ENCODE results near the gene GFOD2.
A peak's percentile ranks its signal among the peaks of the same experiment; 100 is the strongest.

Gene GFOD2

DNA sequence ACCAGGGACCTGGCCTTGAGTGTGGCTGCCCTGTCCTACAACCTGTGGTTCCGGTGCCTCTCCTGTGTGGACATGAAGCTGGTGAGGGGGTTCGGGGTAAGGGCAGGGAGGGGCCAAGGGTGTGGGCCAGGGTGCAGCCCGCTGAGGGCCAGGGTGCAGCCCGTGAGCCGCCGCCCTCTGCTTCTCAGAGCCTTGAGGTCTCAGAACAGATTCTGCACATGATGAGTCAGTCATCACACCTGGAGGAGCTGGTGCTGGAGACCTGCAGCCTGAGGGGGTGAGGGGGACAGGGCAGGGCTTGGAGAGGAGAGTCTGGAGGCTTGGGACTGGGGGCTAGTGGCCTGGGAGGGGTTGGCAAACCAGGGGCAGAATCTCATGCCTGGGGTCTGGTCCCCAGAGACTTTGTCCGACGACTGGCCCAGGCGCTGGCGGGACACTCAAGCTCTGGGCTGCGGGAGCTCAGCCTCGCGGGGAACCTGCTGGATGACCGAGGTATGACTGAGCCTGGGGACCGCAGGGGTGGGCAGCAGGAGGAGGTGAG, 71.9 kb downstream of the GFOD2 start:
- DNase-seq (ENCODE audit: low spot score in 2 of 2) (no peak), ATAC-seq (replicated peaks; ENCODE audit: extremely low read depth, poor library complexity, severe bottlenecking) (no peak)
- Mint-ChIP-seq H3K9me3 (no peaks in the 10 kb centered on the region), H3K4me1 (peaks cover 17% of the 10 kb centered on the region), H3K4me3 (no peak overlapping the region), H3K36me3 (ENCODE audit: insufficient read depth) (peaks cover 18% of the 10 kb centered on the region), H3K27ac (ENCODE audit: low read depth) (peak overlapping the region; percentile 13), H3K27me3 (no peaks in the 10 kb centered on the region)

DNA sequence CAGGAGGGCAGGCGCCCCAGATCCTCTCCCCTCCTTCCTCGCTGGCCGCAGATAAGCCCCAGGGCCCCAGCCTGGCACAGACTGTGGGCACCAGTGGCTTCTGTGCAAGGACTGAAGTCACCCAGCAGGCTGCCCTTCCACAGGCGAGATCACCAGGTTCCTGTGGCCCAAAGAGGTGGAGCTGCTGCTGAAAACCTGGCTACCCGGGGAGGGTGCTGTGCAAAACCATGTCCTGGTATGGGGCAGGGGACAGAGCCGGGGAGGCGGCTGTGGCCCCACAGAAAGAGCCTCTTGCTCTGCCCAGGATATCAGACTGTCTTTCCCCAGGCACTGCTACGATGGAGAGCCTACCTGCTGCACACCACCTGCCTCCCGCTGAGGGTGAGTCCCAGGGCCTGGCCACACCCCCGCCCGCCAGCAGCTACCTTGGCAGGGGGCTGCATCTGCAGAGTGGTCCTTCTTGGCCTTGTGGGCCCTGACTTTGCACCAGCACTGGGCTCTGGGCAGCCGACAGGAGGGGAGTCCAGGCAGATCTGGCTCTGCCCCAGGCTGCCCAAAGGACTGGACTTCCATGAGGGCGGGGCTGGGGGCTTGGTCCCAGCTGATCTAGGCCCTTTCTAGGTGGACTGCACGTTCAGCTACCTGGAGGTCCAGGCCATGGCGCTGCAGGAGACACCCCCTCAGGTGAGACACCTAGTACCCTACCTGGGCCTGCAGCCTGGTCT, 73.6 kb downstream of the GFOD2 start:
- Mint-ChIP-seq H3K4me1 (peaks cover 8% of the 10 kb centered on the region), H3K36me3 (ENCODE audit: insufficient read depth) (peaks cover 16% of the 10 kb centered on the region), H3K9me3 (no peaks in the 10 kb centered on the region), H3K27me3 (no peaks in the 10 kb centered on the region), H3K27ac (ENCODE audit: low read depth) (peak overlapping the region; percentile 83), H3K4me3 (peak overlapping the region; percentile 79)
- no peak for DNase-seq (ENCODE audit: low spot score in 2 of 2)
- peak; percentile 17 for ATAC-seq (replicated peaks; ENCODE audit: extremely low read depth, poor library complexity, severe bottlenecking)

DNA sequence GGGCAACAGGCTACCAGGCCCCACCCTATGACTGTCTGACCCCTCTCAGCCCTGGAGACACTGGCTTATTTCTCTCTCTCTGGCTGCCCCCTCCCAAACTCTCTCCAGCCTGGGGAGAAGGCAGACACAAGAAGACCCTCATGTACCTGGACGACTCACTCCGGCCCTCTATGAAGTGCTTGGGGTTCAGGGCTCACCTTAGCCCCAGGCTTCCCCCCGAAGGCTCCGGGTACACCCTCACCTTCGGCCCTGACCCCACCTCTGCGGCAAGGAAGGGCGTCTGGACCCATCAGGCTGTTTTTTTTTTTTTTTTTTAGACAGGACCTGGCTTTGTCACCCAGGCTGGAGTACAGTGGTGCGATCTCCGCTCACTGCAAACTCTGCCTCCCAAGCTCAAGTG, 75.1 kb downstream of the GFOD2 start:
- no peak overlapping the region for H3K27ac Mint-ChIP-seq (ENCODE audit: low read depth)
- H3K4me3 Mint-ChIP-seq = peak overlapping the region; percentile 79
- ATAC-seq (replicated peaks; ENCODE audit: extremely low read depth, poor library complexity, severe bottlenecking) (no peak), DNase-seq (ENCODE audit: low spot score in 2 of 2) (no peak)
- H3K4me1 Mint-ChIP-seq = no peaks in the 10 kb centered on the region
- no peaks in the 10 kb centered on the region for H3K9me3 Mint-ChIP-seq
- H3K27me3 Mint-ChIP-seq = no peaks in the 10 kb centered on the region
- peaks cover 18% of the 10 kb centered on the region for H3K36me3 Mint-ChIP-seq (ENCODE audit: insufficient read depth)

DNA sequence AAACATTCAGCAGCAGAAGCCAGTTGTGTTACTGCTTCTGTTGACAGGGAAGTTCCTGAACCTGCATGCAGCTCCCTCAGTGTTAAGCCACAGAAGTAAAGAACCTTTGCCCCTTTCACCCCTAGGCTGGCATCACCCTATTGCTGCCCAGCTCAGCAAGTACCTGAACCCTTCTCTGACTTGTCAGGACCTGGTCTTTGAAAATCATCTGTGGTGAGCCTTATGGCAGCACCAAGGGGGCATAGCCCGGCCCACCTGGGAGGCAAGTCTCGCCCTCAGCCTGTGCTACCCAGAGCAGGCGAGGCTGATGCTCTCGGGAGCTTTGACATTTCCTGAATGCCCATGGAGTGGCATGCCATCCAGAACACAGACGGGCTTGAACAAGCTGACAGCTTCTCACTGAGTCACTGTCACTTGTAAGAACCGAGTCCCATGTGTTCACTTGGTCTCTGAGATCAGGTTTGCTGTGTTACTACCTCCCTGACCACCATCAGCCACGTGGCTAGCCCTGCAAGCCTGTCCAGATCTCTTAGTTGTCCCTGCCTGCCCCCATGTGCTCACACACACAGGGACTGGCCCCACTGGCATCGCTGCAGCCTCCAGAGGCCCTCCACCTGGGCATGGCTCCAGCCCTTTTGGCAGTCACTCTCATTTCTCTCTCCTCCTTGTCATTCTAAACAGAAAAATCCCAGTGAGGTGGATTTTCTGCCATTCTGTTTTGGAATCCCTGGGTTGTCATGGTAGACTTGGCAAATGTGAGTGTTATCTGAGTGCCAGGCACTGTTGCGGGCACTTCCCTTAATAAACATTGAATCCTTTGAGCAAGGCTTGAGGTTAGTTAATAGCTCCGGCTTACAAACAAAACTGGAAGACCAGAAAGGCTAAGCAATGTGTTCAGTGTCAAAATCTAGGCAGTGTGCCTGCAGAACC, 77.1 kb downstream of the GFOD2 start:
- Mint-ChIP-seq H3K9me3 (no peaks in the 10 kb centered on the region), H3K4me1 (no peaks in the 10 kb centered on the region), H3K36me3 (ENCODE audit: insufficient read depth) (peaks cover 33% of the 10 kb centered on the region), H3K27me3 (no peaks in the 10 kb centered on the region), H3K4me3 (no peak overlapping the region), H3K27ac (ENCODE audit: low read depth) (no peak overlapping the region)
- DNase-seq (ENCODE audit: low spot score in 2 of 2) (no peak), ATAC-seq (replicated peaks; ENCODE audit: extremely low read depth, poor library complexity, severe bottlenecking) (no peak)

DNA sequence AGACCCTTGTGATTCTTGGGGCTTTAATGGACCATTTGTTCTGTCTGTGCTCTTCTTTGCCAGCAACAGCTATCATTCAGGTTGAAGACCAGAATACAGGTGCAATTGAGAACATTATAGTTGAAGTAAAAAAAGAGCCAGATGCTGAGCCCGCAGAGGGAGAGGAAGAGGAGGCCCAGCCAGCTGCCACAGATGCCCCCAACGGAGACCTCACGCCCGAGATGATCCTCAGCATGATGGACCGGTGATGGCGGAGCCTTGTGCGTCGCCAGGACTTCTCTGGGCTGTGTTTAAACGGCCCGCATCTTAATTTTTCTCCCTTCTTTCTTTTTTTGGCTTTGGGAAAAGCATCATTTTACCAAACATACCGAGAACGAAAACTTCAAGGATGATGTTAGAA, 81.5 kb downstream of the GFOD2 start:
- no peak for ATAC-seq (replicated peaks; ENCODE audit: extremely low read depth, poor library complexity, severe bottlenecking)

DNA sequence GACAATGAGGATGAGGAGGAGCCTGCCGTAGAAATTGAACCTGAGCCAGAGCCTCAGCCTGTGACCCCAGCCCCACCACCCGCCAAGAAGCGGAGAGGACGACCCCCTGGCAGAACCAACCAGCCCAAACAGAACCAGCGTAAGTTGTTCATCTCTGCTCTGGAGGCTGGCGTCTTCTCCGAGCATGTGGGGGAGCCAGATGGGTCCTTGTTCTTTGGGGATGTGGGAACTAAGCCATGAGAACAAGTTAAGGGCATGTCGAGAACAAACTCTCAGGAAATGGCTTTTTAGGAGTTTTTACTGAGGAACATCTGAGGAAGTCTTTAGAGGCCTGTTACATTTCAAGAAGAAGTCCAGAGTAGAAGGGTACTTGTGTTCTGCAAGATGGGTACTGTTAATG, 82.4 kb downstream of the GFOD2 start:
- Mint-ChIP-seq H3K9me3 (no peaks in the 10 kb centered on the region), H3K27me3 (no peaks in the 10 kb centered on the region), H3K36me3 (ENCODE audit: insufficient read depth) (peaks cover 62% of the 10 kb centered on the region), H3K4me3 (no peak overlapping the region), H3K4me1 (no peaks in the 10 kb centered on the region), H3K27ac (ENCODE audit: low read depth) (no peak overlapping the region)
- DNase-seq (ENCODE audit: low spot score in 2 of 2) (no peak), ATAC-seq (replicated peaks; ENCODE audit: extremely low read depth, poor library complexity, severe bottlenecking) (no peak)

More for the DNA sequence above, 81.5 kb downstream of the GFOD2 start:
- H3K9me3 Mint-ChIP-seq = no peaks in the 10 kb centered on the region
- no peak for DNase-seq (ENCODE audit: low spot score in 2 of 2)
- no peak overlapping the region for H3K4me3 Mint-ChIP-seq
- H3K27ac Mint-ChIP-seq (ENCODE audit: low read depth) = no peak overlapping the region
- H3K4me1 Mint-ChIP-seq = no peaks in the 10 kb centered on the region
- peaks cover 56% of the 10 kb centered on the region for H3K36me3 Mint-ChIP-seq (ENCODE audit: insufficient read depth)
- H3K27me3 Mint-ChIP-seq = no peaks in the 10 kb centered on the region

DNA sequence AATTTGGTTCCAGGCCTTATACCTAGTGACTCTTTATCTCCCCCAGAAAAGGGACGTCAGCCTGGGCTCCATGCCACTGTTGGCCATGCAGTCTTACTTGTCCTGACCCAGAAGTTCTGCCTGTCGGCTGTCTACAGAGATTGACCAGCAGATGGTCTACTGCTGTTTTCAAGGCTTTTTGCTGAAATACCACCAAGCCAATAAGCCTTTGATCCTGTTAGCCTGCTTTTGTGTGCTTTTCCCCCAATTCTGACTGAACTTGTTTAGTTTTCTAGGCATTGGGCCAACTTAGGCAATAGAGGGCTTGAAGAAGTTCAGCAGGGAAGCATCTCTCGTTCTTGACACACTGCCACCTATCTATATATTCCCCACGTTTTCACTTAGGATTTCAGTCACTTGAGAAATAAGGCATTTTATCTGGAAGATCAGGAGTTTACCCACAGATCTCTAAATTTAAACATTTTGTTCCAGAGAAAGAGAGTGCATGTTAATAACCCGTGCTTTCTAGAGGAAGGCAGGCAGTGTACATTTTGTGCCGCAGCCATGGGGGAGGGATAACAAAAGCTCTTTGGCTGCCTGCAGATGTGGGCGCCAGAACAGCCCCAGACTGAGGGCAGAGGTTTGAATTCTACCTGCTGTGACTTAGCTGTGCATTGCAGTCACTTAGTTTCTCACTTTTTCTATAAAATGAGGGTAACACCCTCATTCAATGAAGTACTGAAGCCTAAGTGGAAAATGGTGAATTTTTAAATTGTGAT, 86.5 kb downstream of the GFOD2 start:
- no peaks in the 10 kb centered on the region for H3K9me3 Mint-ChIP-seq
- H3K27ac Mint-ChIP-seq (ENCODE audit: low read depth) = no peak overlapping the region
- H3K36me3 Mint-ChIP-seq (ENCODE audit: insufficient read depth) = peaks cover 76% of the 10 kb centered on the region
- DNase-seq (ENCODE audit: low spot score in 2 of 2) = no peak
- no peaks in the 10 kb centered on the region for H3K4me1 Mint-ChIP-seq
- no peaks in the 10 kb centered on the region for H3K27me3 Mint-ChIP-seq
- no peak for ATAC-seq (replicated peaks; ENCODE audit: extremely low read depth, poor library complexity, severe bottlenecking)
- no peak overlapping the region for H3K4me3 Mint-ChIP-seq

DNA sequence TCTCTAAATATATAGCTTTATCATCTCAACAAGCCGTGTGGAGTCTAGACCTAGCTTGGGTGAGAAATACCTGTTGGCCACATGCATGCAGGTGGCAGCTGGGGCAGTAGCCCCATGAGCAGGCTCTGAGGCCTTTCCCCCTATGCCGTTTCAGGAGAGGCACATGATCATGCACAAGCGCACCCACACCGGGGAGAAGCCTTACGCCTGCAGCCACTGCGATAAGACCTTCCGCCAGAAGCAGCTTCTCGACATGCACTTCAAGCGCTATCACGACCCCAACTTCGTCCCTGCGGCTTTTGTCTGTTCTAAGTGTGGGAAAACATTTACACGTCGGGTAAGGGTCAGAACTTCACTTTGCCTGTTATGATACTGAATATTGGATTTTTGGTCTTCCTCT, 90.9 kb downstream of the GFOD2 start:
- ATAC-seq (replicated peaks; ENCODE audit: extremely low read depth, poor library complexity, severe bottlenecking) (no peak), DNase-seq (ENCODE audit: low spot score in 2 of 2) (no peak)
- peaks cover 73% of the 10 kb centered on the region for H3K36me3 Mint-ChIP-seq (ENCODE audit: insufficient read depth)
- H3K9me3 Mint-ChIP-seq = no peaks in the 10 kb centered on the region
- no peaks in the 10 kb centered on the region for H3K27me3 Mint-ChIP-seq
- H3K4me1 Mint-ChIP-seq = no peaks in the 10 kb centered on the region
- H3K27ac Mint-ChIP-seq (ENCODE audit: low read depth) = no peak overlapping the region
- H3K4me3 Mint-ChIP-seq = no peak overlapping the region
